Omental fat pad (tissue), 4 donors: ENCODE results near the gene ADAMTSL2. TPM values are rescaled to one million over a fixed set of nuclear protein-coding genes. Genes with fewer than 3 reads are reported as not detected.

Source experiments
- ATAC-seq: fragments of 150-250 bp; one replicate; pipeline ENCODE4 v1.9.1; 2016; ENCODE audit warnings: mild to moderate bottlenecking, moderate library complexity; ENCODE audit not compliant: low FRiP score
- DNase-seq: peaks from one replicate; pipeline ENCODE4 v3.0.0-alpha.2; 2019; ENCODE audit warnings: low spot score
- total RNA-seq, 4 donors: library from RNA; depleted of rRNA; stranded (reverse); fragments of >200 nt; gene quantifications; one replicate each; pipeline ENCODE4 v1.1.0, GENCODE V29; 2016
- TF ChIP-seq, protein P1 (sequence below), 3 donors: fragments of 450-650 bp; IDR thresholded peaks; one replicate each; pipeline ENCODE4 v1.5.1; 2016 to 2017; ENCODE audit warnings: antibody characterized with exemption in 3 of 3, mild to moderate bottlenecking in 3 of 3, moderate library complexity in 2 of 3

Gene ADAMTSL2
- total RNA-seq, 4 donors from 2014 or later = 0.63 to 4.7 (median 1.4) TPM

DNA sequence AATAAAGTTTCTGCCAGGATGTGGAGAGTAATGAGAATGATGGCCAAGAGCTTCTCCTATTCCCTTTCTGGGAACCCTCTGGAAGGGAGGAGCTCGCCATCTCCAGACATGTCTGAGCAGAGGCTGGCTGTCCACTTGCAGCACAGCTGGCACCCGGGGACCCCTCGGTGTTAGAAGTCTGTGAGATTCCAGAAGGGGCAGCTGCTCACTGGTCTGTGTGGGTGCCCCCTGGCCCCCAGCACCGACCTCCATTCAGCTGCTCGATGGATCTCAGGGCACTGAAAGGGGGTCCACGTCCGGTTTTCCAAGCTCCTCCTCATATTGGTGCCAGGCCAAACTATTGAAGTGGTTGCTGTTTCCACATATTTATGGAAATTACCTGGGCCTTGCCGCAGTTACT, 78.3 kb downstream of the ADAMTSL2 start:
- no peak for DNase-seq
- ATAC-seq = no peak
- TF ChIP-seq, protein P1, sequence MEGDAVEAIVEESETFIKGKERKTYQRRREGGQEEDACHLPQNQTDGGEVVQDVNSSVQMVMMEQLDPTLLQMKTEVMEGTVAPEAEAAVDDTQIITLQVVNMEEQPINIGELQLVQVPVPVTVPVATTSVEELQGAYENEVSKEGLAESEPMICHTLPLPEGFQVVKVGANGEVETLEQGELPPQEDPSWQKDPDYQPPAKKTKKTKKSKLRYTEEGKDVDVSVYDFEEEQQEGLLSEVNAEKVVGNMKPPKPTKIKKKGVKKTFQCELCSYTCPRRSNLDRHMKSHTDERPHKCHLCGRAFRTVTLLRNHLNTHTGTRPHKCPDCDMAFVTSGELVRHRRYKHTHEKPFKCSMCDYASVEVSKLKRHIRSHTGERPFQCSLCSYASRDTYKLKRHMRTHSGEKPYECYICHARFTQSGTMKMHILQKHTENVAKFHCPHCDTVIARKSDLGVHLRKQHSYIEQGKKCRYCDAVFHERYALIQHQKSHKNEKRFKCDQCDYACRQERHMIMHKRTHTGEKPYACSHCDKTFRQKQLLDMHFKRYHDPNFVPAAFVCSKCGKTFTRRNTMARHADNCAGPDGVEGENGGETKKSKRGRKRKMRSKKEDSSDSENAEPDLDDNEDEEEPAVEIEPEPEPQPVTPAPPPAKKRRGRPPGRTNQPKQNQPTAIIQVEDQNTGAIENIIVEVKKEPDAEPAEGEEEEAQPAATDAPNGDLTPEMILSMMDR (IDR thresholded peaks at IDR 0.05) = no peak

DNA sequence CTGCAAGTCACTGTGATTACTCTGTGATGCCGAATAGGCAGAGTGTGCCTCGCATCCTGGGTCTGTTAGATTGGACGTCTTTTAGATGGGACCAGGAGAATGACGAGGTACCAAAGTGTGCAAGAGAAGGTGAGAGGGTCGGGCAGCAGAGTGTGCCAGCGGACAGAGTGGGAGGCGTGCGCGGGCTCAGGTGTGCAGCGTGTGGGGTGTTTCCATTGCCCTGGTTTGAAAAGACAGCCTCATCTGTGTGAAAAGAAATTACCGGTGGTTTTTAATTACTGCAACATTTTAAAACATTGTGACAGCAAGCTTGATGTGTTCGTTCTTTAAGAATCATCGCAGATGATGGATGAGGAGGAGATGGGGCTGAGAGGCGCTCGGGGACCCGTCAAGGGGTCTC, 78.9 kb downstream of the ADAMTSL2 start:
- ATAC-seq (no peak), DNase-seq (no peak)
- TF ChIP-seq, protein P1 (IDR thresholded peaks at IDR 0.05) = no peak

DNA sequence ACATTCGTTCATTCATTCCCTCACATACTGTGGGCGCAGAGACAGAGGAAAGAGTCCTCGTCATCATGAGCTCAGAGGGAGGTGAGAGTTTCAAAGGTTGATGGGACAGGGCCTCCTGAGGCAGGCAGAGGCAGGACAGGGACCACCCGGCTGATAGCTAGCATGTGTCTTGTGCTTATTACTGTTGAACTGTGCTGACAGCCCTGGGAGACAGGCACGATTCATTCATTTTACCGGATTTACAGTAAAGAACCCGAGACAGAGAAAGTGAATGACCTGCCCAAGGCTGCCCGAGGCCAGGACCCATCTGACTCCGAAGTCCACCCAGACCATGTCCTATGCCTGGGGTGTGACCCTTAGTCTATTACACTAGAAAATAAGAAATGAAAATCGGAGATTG, 79.6 kb downstream of the ADAMTSL2 start:
- no peak for DNase-seq

DNA sequence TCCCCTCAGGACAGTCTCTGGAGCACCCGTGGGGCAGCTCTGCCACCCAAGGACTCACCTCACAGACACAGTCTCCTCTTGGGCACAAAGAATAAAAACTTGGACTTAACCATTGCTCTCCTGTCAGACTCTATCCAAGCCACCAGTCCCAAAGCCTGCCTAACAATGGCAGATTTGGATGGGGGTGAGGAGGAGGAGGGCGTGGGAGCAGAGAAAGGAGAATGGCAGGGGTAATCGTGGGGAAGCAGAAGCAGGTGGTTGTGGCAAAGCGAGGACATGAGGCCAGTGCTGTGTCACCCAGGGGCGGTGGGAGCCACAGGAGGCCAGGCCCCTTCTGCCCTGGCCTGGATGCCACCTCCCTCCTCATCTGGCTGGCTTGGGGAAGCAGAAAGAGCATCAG, 80.2 kb downstream of the ADAMTSL2 start:
- TF ChIP-seq, protein P1 (IDR thresholded peaks at IDR 0.05) = no peak
- ATAC-seq (no peak), DNase-seq (no peak)

More for the DNA sequence above, 79.6 kb downstream of the ADAMTSL2 start:
- no peak for ATAC-seq
- TF ChIP-seq, protein P1 (IDR thresholded peaks at IDR 0.05) = no peak

DNA sequence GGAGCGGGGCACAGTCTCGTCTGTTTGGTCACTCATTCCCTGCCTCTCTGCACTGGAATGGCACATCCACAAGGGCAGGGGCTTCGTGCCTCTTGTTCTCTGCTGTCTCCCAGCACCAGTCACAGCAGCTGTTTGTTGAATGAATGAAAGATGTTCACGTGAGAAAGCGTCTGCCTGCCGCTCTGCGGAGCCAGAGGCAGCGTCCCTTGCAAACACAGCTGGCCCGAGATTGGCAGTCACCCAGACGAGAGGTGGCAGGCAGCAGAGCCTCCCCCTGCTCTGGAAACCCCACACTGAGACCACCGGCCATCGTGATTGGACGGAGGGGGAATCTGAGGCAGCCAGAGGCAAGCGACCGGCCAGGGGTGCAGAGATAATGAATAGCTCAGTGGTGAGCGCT, 80.7 kb downstream of the ADAMTSL2 start:
- TF ChIP-seq, protein P1 (IDR thresholded peaks at IDR 0.05) = no peak

DNA sequence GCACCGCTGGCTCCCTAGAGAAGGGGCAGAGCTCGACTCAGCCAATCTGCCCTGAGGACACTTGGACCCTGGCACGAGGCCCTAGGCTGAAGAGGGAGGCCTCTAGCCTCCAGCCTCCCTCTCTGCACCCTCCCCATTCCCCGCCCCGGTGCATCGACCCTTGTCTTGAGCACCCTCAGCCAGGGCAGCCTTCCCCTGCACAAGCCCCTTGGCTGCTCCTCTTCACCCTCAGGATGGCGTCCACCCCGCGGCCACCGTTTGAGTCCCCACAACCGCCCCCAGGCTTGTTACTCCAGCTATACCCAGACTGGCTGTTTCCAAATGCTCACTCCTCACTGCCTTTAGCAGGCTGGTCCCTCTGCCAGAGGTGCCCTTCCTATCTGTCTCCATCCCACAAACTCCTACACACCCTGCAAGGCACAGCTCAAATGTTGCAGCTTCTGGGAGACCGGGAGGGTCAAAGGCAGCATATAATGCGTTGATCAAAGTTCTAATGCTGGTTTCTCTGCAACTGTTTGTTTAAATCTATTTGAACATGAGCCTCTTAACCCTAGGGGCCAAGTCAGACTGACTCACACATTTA, 81.2 kb downstream of the ADAMTSL2 start:
- no peak for DNase-seq
- TF ChIP-seq, protein P1 (IDR thresholded peaks at IDR 0.05) = no peak
- ATAC-seq = no peak

More for the DNA sequence above, 80.7 kb downstream of the ADAMTSL2 start:
- DNase-seq = no peak
- ATAC-seq = no peak

DNA sequence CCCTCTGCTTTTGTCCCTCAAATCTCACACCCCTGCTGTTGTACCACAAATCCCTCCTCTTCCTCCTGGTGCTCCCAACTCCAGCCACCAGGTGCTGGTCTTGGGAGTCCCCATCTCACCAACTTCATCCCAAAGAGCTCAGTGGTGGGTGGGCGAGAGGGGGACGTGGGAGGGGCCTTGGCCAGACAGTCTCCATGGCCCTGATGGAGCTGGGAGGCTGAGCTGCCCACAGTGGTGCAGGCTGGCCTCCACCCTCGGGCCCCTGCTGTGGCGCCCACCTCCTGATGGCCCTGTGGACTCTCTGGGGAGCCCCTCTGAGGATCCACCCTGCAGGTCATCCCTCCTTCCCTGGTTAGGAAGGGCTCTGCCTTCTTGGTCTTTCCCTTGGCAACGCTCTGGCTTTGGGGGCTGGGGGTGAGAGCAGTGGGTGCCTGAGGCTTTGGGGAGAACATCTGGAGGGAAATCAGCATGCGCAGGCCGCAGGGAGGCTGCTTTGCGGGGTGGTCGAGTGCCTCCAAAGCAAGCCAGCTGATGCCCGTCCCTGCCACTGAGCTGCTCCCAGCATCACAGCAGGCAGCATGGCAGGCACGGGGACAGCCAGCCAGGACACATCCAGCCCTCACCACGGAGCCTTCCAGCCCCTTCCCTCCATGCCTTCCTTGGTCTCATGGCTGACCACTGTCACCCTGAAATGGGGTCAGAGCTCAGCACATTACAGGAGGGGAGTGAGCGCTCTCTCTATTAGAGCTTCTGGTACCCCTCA, 82.3 kb downstream of the ADAMTSL2 start:
- no peak for DNase-seq
- ATAC-seq = no peak
- TF ChIP-seq, protein P1 (IDR thresholded peaks at IDR 0.05) = no peak
